HG02885 (cell line): ENCODE measurements around the gene PKD1L1.
"Not testable (repeated sequence)": the region's sequence is repeated elsewhere in the genome, so short reads cannot be mapped to it uniquely, and the experiment has no call there.

ENCODE experiments used
- ATAC-seq: cut with Tn5 transposase; IDR thresholded peaks from one replicate; pipeline ENCODE4 v1.9.1; 2021; ENCODE audit warnings: mild to moderate bottlenecking; ENCODE audit not compliant: unreplicated experiment, poor library complexity

Gene PKD1L1

DNA sequence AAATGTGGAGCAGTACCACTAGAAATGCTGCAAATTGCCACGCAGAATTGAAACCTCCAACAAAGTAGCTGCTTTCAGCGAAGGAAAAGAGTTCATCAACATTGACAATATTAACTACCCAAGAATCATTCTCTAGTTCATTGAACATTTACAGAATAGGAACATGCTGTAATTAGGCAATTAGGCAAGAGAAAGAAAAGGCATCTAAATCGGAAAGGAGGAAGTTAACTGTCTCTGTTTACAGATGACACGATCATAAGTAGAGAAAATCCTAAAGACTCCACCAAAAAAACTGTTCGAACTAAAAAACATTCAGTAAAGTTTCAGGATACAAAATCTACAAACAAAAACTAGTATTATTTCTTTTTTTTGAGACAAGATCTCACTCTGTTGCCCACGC, 8.9 kb upstream of the PKD1L1 start:
- no peak for ATAC-seq

DNA sequence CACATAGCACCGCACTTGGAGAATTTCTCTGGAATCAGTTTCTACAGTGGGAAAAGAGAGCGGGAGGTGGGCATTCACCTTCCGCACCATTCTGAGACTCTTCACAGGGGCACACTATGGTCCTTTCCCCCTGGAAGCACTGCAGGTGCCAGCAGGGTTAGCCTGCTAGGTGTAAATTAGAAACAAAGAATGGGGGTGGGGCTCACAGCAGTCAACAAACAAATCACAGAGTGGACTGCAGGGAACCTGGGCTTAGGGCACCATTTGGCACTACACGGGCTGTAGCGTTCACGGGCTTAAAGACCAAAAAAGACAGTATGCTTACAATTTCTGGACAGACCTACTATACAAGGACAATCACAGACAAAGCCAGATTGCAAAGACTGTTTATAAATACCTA, 8.0 kb upstream of the PKD1L1 start:
- ATAC-seq = no peak

DNA sequence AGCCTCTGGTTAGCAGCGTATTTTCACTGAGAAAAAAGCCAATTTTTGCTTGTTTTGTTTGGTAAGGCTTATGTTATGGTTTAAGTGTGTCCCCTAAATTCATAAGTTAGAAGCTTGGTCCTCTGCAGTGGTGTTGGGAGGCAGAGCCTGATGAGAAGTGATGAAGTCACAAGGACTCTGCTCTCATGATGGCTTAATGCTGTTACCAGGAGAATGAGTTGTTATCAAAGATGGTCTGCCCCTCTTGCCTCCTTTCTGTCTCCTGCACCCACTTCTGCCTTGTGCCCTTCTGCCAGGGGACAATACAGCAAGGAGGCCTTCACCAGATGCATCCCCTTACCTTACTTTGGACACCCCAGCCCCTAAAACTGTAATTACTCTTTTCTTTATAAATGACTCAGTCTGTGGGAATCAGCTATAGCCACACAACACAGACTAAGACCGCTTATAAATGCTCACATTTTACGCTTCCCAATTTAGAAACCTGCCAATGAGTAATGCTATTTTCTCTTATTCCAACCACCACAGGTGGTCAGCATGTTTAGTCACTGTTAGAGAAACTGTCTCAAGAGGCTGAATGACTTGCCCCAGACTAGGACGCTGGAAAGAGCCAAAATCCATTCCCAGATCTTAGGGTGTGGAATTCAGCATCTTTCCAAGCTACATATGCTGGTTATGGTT, 6.1 kb upstream of the PKD1L1 start:
- ATAC-seq = peak; percentile 66

DNA sequence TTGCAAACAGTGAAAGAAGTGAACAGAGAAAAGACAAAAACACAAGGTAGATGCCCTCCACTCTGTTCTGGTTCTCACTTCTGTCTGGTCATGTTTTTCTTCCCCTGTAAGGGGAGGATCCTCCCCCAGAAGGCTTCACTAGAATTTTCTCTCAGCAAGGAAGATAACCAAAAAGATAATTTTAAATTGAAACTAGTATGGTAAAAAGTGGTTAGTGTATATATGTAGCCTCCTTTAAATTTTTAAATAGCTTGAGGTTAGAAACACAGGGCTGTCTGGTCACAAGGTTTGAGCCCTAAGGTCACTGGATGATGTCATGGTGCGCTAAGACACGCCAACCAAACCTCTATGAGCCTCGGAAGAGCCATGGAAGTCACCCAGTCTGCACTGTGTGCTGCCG, 5.6 kb upstream of the PKD1L1 start:
- peak; percentile 83 for ATAC-seq

DNA sequence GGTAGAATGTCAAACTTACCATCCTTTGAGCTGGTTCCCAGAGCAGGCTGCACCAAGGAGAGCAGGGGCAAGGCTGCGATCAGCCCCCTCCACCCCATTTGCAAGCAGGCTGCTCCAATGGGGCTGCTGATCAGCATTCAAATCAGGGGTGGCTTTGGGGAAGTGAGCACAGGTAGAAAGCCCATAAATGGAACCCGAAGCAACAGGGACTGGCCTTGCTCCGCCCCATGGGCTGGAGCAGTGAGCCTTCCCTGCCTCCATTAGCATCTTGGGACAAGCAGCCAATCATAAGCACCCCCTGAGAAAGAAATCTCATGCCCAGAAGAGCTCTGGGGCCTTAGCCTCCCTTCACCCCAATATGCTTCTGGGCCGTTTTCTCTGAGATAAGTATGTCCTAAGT, 4.0 kb upstream of the PKD1L1 start:
- ATAC-seq = no peak

DNA sequence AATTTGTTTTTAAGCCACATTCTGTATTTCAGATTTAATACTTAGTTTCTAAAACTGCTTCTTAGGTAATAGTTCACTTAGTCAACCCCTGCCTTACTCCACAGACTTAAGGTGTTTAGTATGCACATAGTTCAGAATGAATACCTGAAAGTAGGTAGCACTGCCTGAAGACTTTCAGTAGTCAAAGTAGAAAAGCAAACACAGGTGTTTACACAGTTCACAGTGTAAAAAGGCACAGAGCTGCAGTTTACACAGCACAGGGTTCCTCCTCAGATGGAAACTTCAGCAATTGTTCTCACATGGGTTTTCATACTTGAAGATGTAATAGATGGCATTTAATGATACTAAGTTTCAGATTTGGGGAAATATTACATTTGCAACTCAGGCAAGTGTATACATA, 3.1 kb upstream of the PKD1L1 start:
- no peak for ATAC-seq

DNA sequence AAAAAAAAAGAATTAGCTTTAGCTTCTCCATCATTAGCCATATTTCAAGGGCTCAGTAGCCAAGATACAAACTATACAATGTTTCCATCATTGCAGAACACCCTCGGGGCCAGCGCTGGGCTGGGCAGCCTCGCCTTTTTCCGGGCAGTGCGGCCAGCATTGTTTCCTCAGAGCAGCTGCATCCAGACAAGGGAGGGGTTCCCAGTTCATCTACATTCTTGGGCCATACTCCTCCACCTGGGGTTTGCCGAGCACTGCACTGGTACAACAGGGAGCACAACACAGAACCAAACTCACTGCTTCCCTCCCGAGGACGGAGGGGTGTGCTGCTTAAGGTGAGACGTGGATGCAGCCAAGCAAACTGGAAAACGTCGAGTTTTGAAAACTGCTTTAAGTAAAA, 2.4 kb upstream of the PKD1L1 start:
- no peak for ATAC-seq

DNA sequence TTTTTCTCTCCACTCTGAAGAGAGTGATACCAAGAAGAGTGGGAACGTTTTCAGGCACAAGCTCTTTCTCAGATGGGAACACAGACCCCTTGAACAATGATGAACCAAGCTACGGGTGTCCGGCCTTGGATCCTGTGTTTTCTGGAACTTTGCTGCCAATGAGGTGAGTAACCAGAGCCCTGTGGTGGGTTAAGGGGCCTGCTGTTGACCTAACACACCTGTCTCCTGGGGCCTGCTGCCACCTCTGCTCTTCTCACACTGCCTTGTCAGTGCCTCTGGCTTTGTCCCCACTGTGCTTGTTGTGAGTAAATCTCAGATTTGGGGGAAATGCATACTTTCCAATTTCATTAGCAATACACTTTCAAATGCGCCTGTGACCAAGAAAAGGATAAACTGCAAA, 1.4 kb upstream of the PKD1L1 start:
- no peak for ATAC-seq

DNA sequence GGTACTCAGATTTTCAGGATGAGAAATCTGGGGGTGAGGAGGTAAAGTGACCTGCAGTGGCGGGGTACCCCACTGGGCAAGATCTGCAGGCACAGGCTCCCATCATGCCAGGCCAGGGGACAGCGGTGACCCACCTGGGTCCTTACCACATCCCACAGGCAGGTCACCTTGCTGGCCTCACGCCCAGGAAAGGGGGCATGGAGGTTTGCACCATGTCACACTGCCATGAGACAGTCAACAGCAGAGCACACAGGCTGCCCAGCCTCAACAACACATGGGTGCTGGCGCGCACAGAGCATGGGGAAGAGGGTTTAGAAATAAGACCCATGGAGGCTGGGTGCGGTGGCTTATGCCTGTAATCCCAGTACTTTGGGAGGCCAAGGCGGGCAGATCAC, 914 bp downstream of the PKD1L1 start:
- ATAC-seq = no peak

DNA sequence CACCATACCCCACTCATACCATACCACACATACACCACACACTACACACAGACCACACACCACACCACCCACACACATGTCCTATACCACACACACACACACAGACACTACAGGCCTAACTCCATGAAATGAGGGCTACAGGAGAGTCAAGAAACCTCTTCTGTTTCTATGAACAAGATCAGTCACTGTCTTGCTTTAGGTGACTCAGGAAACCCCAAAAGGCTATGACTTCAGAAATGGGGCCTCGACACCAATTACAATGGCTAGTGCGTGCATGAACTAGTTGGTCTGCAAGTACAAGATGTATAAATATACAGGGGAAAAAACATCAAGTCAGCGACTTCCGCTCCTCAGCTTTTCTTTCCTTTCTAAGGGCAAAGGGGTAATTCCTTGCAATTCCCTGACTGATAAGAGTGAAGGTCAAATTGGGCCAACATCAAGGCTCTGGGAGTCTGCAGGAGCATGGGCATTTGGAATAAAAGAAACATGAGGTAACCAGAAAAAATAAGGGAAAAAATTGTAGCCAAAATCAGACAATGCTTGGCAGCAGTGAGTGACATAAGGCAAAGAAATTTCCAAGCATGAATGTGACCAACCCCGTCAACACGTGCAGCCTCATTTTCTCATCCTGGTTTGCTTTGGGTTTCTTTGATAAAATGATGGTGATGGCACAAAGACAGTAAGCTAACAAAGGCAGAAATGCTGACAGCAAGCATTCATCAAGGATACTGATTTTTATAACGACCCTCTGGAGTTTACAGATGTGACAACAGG, 1.5 kb downstream of the PKD1L1 start:
- no peak for ATAC-seq

DNA sequence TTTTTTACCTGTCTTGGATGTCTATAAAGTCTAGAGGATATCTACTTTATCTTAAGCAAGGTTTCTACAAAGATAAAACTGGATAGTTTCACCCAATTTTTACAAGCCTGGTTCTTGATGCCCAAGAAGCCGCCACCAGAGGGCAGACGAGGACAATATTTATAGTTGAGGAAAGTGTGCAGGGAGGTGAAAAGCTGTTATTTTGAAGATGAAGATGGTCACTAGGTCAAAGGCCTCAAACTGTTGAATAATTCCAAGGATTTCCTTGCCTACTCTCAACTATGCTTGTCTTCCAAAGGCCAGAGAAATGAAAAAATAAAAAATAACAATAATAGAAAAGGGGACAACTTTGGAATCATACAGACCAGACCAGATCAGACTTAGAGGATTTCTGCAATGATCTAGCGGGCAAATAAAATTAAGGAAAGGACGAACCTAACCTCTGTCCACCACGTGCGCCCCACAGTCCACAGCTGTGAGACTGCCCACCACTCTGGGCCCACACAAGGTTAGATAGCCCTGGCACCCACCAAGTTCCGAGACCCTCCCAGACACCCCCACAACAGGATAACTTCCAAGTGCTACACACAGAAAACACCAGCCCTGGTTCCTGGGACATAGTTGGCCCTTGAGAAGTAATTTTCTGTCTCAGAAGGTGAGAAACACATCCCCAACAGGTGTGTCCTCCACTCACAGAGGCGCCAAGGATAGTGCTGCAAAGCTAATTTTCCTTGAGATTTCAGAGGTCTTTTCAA, 2.8 kb downstream of the PKD1L1 start:
- ATAC-seq = peak; percentile 69

DNA sequence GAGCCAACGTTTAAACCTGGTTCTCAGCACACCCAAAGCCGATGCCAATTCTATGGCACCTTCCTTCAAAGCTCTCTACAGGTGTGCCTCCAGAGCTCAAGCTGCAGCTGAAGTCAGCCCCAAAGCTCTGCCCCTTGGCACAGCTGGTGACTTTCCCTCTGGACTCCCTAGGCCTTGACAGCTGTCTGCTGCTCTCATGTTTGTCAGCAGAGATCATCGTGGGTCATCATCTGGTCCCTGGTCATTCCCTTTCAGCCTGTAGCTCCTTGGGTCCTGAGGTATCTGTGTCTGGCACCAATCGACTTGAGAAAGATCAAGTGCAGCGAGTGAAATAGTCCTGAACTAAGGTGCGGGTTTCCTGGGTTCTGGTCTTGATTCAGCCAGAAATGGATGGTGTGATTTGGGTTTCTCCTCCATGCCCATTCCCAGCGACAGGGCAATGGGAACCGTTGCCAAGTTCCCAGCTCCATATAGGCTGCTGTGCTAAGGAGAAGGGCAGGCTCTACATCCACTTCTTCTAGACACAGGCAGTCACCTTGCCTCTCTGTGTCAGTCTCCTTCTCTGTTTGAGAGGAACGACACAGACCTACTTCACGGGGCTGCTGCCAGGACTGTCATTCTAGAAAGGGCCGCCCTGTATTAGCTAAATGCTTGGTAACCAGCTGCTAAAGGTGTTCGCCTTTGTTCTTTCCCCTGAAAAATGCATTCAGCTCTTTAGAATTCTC, 3.6 kb downstream of the PKD1L1 start:
- peak; percentile 12 for ATAC-seq

DNA sequence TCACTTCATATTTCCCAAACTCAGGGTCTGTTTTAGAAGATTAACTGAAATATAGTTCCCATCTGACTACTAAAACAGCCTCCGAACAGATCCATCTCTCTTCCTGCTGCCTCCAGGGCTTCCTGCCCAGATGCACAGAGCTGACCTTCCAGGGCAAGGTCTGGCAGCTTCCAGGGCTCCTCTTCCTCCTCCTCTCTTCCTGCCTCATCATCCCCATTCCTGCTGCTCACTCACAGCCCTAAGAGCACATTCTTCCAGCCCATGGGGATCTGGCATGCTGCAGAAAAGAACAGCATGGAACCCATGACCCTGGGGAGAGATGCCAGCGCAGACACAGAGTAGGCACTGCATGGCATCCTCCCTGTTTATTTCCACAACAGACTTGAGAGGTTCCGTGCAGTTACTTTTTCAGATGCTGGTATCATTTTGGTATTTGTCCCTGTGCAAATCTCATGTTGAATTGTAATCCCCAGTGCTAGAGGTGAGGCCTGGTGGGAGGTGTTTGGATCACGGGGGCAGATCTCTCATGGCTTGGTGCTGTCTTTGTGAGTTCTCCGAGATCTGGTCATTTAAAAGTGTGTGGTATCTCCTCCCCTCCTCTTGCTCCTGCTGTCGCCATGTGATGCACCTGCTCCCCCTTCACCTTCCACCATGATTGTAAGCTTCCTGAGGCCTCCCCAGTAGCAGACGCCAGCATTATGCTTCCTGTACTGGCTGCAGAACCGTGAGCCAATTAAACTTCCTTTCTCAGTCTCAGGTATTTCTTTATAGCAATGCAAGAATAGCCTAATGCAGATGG, 4.4 kb downstream of the PKD1L1 start:
- ATAC-seq = no peak

DNA sequence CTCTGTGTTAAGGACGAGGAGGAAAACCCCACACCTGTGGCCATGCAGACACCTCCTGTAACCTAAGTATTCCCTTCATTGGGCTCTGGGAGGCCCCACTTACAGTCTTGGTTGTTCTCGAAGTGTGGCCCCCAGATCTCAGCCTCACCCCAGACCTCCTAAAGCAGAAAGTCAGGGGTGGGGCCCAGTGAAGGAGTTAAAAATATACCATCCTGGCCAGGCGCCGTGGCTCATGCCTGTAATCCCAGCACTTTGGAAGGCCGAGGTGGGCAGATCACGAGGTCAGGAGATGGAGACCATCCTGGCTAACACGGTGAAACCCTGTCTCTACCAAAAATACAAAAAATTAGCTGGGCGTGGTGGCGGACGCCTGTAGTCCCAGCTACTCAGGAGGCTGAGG, 5.6 kb downstream of the PKD1L1 start:
- ATAC-seq = not testable (repeated sequence)

DNA sequence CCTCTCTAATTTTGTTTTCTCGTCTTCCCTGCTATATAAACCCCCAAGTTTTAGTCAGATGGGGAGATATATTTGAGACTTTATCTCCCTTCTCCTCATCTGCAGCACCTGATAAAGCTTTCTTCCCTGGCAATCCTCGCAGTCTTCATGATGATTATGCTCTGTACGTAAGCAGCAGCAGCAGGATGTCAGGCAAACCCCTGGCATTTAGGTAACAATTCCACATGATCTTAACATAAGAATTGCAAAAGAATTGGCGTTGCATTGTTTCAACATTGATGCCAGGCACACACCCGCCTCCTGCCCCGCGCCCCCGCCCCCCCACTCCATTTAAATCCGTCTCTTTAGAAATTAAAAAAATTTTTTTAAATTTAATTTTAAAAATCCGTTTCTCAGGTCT, 6.1 kb downstream of the PKD1L1 start:
- no peak for ATAC-seq

DNA sequence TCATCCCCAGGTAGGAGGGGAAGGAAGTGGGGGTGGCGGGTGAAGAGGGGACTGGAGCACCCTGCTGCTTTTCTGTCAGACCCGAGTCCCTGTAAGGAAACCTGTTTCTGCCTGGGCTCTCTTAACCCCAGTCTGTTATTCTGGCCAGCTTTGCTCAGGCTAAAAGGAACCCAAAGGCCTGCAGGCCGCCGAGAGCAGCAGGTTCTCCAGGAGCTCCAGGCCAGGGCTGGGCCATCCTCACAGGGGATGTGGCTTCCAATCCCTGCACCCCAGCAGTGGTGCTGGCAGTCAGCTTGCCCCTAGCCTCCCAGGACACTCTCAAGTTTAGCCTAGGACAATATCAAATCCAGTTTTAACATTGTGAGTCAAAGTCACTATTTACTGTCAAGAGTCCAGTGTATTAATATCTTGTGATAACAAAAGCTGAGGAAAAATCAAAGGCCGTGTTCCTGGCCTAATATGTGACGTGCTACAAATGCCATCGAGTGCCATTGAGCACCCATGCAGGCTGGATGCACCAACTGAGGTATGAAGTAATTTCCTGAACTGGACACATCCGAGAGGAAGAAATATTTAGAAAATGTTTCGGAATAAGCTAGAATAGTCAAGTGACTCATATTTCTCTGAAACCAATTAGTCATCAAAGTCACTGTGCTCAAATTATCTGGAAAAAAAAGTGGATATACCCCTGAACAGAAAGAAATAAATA, 7.0 kb downstream of the PKD1L1 start:
- ATAC-seq = no peak

DNA sequence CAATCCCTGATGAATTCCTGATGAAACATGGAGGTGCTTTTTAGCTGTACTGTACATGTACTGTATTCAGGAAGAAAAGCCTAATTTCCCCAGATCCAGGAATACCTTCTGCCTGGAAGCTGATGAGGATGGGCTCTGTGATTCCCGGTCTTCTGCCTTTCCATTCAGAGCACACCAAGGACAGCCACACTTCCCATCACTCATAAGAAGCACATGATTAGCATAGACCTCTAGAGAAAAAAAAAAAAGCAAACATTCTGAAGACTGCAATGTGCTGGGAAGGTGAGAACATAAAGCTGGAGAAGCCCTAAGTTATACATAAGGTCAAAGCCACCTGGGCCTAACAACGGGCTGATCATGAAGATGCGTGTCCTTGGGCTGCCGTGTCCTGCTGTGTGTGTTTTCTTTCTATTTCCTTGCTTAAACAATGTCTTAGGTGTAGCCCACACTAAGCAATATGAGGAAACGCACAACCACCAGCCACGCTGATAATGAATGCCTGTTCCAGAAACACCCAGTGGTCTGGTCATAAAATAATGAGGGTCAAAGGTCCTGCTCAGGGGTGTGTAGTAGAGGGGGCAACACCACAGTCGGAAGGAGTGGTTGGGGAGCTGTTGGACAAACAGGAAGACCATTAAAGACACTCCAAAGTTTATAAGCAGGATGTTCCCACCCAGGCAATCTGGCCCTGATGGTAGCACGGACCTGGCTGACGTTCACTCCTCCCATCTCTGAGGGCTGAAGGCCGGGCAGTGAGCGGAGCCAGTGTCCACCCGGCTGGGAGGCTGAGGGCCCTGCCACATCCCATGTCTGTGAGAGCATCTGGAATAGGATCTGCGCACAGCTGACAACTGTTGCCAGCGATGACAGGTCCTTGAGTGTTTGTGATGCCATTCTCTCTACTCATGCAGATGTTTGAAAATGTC, 7.9 kb downstream of the PKD1L1 start:
- no peak for ATAC-seq

DNA sequence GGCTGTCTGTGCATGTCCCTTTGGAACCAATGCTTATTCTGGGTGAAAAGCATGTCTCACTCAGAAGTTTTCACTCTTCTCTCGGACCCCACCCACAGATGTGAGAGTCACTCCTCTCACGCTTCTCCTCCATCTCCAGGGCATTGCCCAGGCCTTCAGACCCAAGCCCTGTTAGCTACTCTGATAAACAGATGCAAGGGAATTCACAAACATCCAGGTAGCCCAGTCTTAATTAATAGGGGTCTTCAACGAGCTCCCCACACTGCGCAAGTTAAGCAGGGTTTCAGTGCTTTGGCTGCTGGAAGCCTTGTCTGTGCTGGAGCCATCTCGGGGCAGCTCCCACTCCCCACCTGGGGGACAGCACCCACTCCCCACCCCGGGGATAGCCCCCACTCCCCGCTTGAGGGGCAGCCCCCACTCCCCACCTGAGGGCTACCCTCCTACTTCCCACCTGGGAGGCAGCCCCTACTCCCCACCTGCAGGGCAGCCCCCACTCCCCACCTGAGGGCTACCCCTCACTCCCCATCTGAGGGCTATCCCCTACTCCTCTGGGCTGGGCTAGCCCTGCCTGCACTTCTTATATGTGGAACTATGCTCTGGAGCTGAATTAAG, 8.7 kb downstream of the PKD1L1 start:
- no peak for ATAC-seq
